CD4-positive, alpha-beta T cell treated with Interleukin-4 for 4 hours (primary cell): ENCODE results near the gene RAP2C.
"Not testable (repeated sequence)": the region's sequence is repeated elsewhere in the genome, so short reads cannot be mapped to it uniquely, and the experiment has no call there.

Source experiments
- DNase-seq: peaks from one replicate; pipeline ENCODE4 v3.0.0-alpha.2; 2020

RAP2C gene

DNA sequence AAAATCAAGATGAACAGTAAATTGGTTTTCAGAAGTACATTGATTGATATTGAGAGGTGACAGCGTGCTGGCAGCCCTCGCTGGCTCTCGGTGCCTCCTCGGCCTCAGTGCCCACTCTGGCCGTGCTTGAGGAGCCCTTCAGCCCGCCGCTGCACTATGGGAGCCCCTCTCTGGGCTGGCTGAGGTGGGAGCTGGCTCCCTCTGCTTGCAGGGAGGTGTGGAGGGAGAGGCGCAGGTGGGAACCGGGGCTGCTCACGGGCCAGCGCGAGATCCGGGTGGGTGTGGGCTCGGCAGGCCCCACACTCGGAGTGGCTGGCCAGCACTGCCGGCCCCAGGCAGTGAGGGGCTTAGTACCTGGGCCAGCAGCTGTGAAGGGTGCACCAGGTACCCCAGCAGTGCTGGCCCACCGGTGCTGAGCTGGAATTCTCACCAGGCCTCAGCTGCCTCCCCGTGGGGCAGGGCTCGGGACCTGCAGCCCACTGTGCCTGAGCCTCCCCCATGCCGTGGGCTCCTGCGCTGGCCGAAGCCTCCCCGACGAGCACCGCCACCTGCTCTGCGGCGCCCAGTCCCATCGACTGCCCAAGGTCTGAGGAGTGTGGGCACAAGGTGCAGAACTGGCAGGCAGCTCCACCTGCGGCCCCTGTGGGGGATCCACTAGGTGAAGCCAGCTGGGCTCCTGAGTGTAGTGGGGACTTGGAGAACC, 25.2 kb downstream of the RAP2C start:
- DNase-seq, result no peak

DNA sequence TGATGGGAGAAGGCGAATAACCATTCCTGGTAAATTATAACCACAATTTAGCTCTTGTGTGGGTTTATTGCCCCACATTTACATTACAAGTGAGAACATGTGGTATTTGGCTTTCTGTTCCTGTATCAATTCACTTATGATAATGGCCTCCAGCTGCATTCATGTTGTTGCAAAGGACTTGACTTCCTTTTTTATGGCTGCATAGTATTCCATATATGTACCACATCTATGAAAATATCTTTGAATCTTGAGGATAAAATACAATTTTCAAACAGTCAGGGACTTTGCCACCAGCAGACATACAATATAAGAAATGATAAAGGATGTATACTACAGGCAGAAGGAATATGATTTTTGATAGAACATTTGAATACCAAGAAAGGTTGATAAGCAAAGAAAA, 27.3 kb downstream of the RAP2C start:
- no peak for DNase-seq

DNA sequence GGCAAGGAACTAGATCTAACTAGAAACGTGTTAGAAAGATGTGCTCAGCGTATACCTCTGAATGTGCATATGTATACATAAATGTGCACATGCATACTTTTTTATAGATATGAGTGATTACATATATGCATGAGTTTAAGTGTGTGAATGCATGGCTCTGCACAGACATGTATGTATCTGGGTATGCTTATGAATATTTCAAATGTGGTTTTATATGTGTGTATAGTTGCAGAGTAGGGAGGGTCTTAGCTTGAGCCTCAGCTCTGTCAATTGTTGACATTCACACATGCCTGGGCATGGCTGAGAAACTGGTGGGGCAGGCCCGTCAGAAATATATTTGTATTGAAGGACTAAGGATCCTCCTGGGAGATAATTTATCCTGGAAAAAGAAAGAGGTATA, 31.1 kb downstream of the RAP2C start:
- no peak for DNase-seq

DNA sequence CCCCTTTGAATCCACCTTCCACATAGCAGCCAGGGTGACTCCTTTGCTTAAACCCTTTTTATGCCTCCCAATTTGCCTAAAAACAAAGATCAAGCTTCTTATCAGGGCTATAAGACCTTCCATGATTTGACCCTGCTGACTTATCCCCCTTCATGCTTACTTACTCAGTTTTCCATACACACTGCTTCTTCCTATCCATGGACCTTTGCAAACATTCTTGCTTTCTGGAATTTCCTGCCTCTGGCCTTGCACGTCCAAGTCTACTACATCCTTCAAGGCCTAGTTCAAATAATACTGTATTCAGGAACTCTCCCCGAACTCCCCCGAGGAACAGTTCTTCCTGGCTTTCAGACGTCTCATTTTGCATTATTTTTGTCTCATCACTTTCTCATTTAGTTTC, 31.8 kb downstream of the RAP2C start:
- no peak for DNase-seq

DNA sequence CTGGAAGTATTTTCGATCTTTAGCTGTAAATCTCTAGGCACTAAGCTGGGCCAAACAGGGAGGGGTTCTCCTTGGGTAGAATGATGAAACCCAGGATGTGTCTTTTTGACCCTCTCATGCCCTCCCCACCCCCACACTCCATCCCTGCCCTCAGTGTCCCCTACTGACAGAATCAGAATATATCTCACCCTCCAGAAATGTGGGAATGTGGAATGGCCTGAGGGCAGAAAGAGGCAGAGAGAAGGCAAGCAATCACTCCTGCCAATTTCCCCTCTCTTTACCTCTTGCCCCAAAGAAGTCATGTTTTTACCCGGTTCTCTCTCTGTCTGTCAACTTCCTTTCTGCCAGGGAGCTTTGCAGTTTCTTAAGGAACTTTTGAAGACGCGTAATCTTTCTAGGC, 34.4 kb downstream of the RAP2C start:
- DNase-seq, result no peak

DNA sequence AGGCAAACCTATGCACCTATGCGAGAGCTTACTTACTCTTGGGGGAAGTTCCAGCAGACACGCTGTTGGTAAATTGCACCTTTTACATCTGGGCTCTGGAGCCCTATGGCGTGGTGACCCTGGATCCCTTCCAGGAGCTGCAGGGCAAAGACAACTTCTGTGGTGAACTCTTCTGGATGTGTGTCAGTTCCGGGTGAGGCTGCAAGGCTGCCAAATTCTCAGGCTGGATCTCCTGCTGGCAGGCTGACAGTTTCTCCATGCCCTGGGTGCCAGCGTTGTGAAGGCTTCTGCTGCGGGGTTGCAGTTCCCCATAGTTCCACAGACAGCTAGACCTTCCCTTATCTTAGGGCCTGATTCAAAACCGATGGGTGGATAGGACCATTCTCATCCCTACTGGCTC, 37.9 kb downstream of the RAP2C start:
- no peak for DNase-seq

DNA sequence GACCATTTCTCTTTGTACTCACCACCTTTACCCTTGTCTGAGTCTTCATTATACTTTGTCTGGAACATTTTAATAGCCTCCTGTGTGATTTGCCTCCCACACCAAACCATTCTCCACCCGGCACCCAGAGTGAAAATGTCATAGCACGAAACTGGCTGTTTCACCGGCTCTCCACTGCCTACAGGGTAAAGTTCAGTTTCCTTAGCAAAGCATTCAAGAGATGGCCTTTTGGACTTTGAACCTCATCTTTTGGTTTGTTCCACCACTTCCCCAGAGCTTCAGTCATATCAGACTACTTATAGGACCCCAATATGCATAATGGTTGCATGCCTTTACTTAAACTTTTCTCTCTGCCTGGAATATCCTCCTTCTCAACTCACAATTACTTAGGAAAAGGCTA, 38.3 kb downstream of the RAP2C start:
- no peak for DNase-seq

DNA sequence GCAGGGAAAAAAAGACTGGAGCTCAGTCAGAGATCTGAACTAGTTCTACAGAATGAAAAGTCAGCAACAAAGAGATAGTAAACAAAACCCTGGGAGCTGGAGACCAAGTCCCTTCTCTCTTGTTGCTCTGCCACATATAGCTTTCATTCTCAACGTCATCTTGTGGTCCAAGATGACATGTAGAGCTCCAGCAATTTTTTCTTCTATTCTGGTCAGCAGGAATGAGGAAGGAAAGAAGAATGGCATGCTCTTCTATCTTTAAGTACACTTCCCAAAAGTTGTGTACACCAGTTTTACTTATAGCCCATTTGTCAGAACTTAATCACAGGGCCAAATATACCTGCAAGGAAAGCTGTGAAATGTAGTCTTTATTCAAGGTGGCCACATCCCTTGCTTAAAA, 45.6 kb downstream of the RAP2C start:
- no peak for DNase-seq

DNA sequence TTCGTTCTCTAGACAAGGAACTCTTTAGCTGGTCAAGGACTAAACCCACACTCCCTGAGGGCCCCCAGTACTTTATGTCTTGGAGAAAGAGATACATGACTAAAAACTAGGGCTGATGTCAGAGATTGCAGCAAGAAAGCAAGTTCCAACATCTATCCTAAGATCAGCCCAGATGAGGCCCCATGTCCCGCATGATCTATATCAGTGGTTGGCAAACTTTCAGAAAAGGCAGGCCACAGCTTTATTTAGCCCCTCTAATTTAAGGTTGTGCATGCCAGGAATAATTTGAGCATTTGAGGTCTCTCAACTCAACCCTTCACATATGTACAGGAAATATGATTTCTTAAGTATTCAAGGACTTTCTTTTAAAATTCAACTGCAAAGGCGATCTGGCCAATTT, 47.4 kb downstream of the RAP2C start:
- no peak for DNase-seq

DNA sequence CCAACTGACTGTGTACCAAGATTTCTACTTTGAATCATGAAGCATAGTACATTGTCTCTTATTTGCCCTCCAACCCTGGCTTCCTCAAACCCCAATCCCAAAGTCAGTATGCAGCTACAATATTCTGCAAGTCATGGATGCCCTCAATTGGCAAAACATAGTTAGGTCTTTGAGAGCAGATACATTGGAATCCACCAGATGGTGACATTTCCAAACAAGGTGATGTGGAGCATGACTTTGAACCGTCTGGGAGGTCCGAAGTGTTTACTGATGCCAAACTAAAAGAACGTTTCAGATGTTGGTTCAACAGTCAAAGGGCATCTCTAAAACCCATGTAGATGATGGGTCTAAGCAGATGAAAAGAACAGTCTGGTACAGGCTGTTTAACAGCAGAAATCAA, 47.8 kb downstream of the RAP2C start:
- no peak for DNase-seq

DNA sequence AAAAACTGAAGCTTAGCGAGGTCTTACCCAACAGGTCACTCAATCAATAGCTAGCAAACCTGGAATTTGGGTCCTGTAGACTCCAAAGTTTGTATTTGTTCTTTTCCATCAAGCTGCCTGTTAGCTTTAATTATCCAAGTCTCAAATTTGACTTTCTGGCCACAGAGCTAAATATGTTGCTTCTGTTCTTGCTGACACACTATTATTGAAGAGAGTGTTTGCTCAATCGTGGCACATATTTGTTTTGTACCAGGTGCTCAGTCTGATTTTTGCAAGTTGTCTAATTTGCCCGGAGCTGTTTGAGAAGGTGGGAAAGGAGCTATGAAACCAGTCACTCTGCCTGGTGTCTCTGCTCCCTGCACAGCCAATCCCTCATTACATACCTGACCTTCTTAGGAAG, 49.7 kb downstream of the RAP2C start:
- DNase-seq, result no peak

DNA sequence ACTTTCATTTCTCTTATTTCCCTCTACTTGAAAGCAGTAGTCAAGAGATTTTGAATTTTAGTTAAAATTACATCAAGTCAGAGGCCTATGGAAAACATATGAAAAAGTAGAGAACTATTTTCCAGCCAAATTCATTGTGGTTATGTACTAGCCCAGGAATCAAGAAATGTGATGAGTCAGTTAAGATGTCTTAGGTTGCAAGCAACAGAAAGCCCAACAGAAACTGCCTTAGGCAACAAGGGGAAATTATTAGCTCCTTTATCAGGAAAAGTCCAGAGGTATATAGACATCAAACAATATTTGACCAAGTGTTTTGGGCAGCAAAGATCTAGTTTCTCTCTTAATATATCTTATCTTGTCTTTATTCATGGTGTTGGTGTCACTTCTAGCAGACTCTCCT, 53.6 kb downstream of the RAP2C start:
- no peak for DNase-seq

DNA sequence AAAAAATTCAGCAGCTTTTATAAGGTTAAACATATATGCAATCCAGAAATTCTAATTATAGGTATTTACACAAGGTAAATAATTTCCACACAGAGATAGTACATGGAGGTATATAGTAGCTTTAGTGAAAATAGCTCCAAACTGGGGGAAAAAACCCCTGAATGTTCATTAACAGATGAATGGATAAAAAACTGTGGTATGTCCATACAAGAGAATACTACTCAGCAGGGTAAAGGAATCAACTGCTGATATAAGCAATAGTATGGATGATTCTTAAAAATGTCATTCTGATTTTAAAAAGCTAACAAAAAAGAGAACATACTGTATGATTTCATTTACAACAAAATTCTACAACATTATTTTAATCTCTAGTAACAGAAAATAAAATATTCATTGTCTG, 54.2 kb downstream of the RAP2C start:
- no peak for DNase-seq

DNA sequence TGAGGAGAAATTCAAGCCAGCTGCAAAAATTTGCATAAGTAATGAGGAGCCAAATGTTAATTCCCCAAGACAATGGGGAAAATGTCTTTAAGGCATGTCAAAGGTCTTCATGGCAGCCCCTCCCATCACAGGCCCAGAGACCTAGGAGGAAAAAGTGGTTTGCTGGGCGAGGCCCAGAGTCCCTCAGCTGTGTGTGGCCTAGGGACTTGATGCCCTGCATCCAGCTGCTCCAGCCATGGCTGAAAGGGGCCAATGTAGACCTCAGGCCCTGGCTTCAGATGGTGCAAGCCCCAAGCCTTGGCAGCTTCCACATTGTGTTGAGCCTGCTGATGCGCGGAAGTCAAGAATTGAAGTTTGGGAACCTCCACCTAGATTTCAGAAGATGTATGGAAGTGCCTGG, 56.2 kb downstream of the RAP2C start:
- not testable (repeated sequence) for DNase-seq

DNA sequence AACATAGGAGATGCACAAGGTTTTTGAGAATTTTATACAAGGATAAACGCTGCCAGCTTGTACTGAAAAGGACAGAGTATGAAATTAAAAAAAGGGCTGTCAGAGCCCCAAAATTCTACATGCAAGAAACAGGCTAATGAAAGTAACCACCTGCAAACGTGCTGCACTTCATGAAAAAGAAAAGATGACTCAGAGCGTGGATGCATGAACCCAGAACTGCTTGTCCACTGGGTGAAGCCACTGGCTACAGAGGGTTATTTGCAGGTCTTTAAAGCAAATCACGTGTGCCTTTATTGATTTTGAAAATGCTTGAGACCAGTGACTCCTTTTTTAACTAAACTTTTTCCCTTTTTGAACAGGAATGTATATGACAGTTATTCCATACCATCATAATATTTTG, 66.1 kb downstream of the RAP2C start:
- no peak for DNase-seq
